Measurements from ENCODE around the gene LCE7A.

Gene LCE7A

GRCh38 chr1:152827173-152827572 is 32.6 kb upstream of the LCE7A start, which contains the start of gene LCE1A:
Gene LCE1A (plus strand): TSS chr1:152827473. CDS start chr1:152827473, 0 bp downstream.
- no peaks in the 10 kb centered on the region for H3K36me3 ChIP-seq
- H3K27me3 ChIP-seq: no peaks in the 10 kb centered on the region
- no peak for DNase-seq
- no peaks in the 10 kb centered on the region for H3K4me1 ChIP-seq
- no peak for TF ChIP-seq CTCF (IDR thresholded peaks at IDR 0.05; ENCODE audit: low read depth, low read length)
- no peaks in the 10 kb centered on the region for H3K9me3 ChIP-seq
- H3K4me3 ChIP-seq (ENCODE audit: low read depth, low read length): no peak within 1 kb of the TSS

GRCh38 chr1:152836870-152837269 is 22.9 kb upstream of the LCE7A start:
- TF ChIP-seq CTCF (IDR thresholded peaks at IDR 0.05; ENCODE audit: low read depth, low read length): no peak
- Histone ChIP-seq H3K36me3 (no peaks in the 10 kb centered on the region), H3K9me3 (no peaks in the 10 kb centered on the region), H3K4me1 (no peaks in the 10 kb centered on the region), H3K27me3 (no peaks in the 10 kb centered on the region), H3K4me3 (ENCODE audit: low read depth, low read length) (no peak overlapping the region)
- no peak for DNase-seq

- no peak within 1 kb of the TSS for H3K4me3 ChIP-seq (ENCODE audit: low read depth, low read length)
- no peak for DNase-seq
- no peaks in the 10 kb centered on the region for H3K27me3 ChIP-seq
- no peaks in the 10 kb centered on the region for H3K4me1 ChIP-seq
- H3K36me3 ChIP-seq: no peaks in the 10 kb centered on the region
- no peak for TF ChIP-seq CTCF (IDR thresholded peaks at IDR 0.05; ENCODE audit: low read depth, low read length)
- no peaks in the 10 kb centered on the region for H3K9me3 ChIP-seq
These were observed 17.2 kb upstream of the LCE7A start, which contains the start of gene LCE6A for GRCh38 chr1:152842556-152842955. Gene LCE6A (plus strand): TSS chr1:152842856. CDS start chr1:152843521, 665 bp downstream.

- H3K36me3 ChIP-seq: no peaks in the 10 kb centered on the region
- DNase-seq: no peak
- no peaks in the 10 kb centered on the region for H3K27me3 ChIP-seq
- no peaks in the 10 kb centered on the region for H3K4me1 ChIP-seq
- TF ChIP-seq CTCF (IDR thresholded peaks at IDR 0.05; ENCODE audit: low read depth, low read length): no peak
- no peaks in the 10 kb centered on the region for H3K9me3 ChIP-seq
- no peak overlapping the region for H3K4me3 ChIP-seq (ENCODE audit: low read depth, low read length)
These were observed 4.1 kb upstream of the LCE7A start for GRCh38 chr1:152855661-152856060.

- no peaks in the 10 kb centered on the region for H3K27me3 ChIP-seq
- no peaks in the 10 kb centered on the region for H3K36me3 ChIP-seq
- H3K4me3 ChIP-seq (ENCODE audit: low read depth, low read length): no peak overlapping the region
- DNase-seq: no peak
- H3K4me1 ChIP-seq: no peaks in the 10 kb centered on the region
- H3K9me3 ChIP-seq: no peaks in the 10 kb centered on the region
- TF ChIP-seq CTCF (IDR thresholded peaks at IDR 0.05; ENCODE audit: low read depth, low read length): no peak
These were observed 1.7 kb upstream of the LCE7A start for GRCh38 chr1:152858062-152858461.

GRCh38 chr1:152860129-152860528 is 333 bp downstream of the LCE7A start:
- H3K4me3 ChIP-seq (ENCODE audit: low read depth, low read length): no peak overlapping the region
- no peak for TF ChIP-seq CTCF (IDR thresholded peaks at IDR 0.05; ENCODE audit: low read depth, low read length)
- H3K36me3 ChIP-seq: no peaks in the 10 kb centered on the region
- H3K9me3 ChIP-seq: no peaks in the 10 kb centered on the region
- DNase-seq: no peak
- no peaks in the 10 kb centered on the region for H3K4me1 ChIP-seq
- no peaks in the 10 kb centered on the region for H3K27me3 ChIP-seq

Data from BE2C (cell line).